Thyroid gland (tissue), 4 donors: ENCODE results near the gene ABCB6.

ENCODE experiments used
- CTCF ChIP-seq, 6 experiments: fragments of 200-600 bp in 3 of 6; fragments of 450-650 bp in 3 of 6; sonication (generic) in 3 of 6; IDR thresholded peaks; one replicate each; pipeline ENCODE4 v1.5.1; 2016 to 2019; ENCODE audit warnings: antibody characterized with exemption in 6 of 6, mild to moderate bottlenecking in 2 of 6, inconsistent platforms in 1 of 6, moderate library complexity in 1 of 6
- POLR2A ChIP-seq, 2 donors: fragments of 450-650 bp; IDR thresholded peaks; one replicate each; pipeline ENCODE4 v1.6.1; 2017; ENCODE audit warnings: antibody characterized with exemption in 2 of 2, mild to moderate bottlenecking in 2 of 2, moderate library complexity in 1 of 2

- TF ChIP-seq POLR2A (IDR thresholded peaks at IDR 0.05), result no peak
- no peak for TF ChIP-seq CTCF (IDR thresholded peaks at IDR 0.05)
These were observed 35.9 kb upstream of the ABCB6 start for GRCh38 chr2:219254590-219255201.
